ENCODE results near the gene GRK7.

GRCh38 chr3:141764045-141764444 is 837 bp downstream of the GRK7 start:
- TF ChIP-seq CTCF (IDR thresholded peaks at IDR 0.05) (no peak), POLR2A (IDR thresholded peaks at IDR 0.05) (no peak)

All from vagina (tissue), 2 donors.